ENCODE data around the gene PCED1A. TPM values are rescaled to one million over a fixed set of nuclear protein-coding genes. Genes with fewer than 3 reads are reported as not detected.
A peak's percentile ranks its signal among the peaks of the same experiment; 100 is the strongest.

Gene PCED1A
- total RNA-seq, 2 donors from 2014 or later = 15.0 to 38.5 TPM

DNA sequence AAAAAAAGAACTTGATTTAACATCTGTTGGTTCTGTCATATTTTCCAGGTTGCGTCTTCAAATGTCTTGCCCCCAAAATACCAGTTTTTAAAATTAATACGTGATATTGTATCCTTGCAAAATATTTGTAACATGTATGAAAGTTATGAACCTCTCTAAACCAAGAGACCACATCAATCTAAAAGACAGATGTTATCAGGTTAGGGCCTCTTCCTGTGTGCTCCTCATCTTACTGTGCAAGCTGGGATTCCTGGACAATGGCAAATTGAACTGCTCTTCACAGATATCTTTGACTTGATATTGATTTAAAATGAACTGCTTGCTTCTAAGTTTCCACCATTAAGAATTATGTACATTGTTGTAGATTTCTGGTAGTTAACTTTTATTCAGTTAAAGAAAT lies 14.7 kb downstream of the PCED1A start:
- Mint-ChIP-seq H3K27ac (no peak overlapping the region), H3K27me3 (peaks cover 10% of the 10 kb centered on the region), H3K9me3 (no peaks in the 10 kb centered on the region), H3K36me3 (ENCODE audit: low read depth) (no peaks in the 10 kb centered on the region), H3K4me1 (peaks cover 5% of the 10 kb centered on the region), H3K4me3 (peak overlapping the region; percentile 19)
- peak; percentile 39 for ATAC-seq (replicated peaks)

DNA sequence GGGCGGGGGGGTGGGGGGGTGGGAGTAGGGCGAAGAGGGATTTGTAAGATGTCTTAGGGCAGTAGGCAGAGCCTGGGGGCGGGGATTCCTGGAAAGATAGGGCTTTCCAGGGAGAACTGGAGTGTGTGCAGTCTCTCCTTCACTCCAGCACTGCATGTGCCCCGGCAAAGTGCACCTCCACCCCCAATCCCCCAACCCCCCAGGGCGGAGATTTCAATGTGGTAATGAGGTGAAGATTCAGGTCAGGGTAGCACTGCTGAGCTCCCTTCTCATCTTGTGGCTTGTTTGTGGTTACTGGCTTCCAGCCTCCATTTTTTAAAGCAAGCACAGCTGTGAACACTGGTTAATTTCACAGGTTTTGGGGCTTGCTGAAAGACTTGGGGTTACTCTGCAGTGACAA lies 18.4 kb downstream of the PCED1A start:
- Mint-ChIP-seq H3K4me1 (peaks cover 10% of the 10 kb centered on the region), H3K27me3 (peaks cover 18% of the 10 kb centered on the region), H3K9me3 (no peaks in the 10 kb centered on the region), H3K27ac (no peak overlapping the region), H3K4me3 (peak overlapping the region; percentile 55), H3K36me3 (ENCODE audit: low read depth) (no peaks in the 10 kb centered on the region)
- ATAC-seq (replicated peaks) = peak; percentile 48

DNA sequence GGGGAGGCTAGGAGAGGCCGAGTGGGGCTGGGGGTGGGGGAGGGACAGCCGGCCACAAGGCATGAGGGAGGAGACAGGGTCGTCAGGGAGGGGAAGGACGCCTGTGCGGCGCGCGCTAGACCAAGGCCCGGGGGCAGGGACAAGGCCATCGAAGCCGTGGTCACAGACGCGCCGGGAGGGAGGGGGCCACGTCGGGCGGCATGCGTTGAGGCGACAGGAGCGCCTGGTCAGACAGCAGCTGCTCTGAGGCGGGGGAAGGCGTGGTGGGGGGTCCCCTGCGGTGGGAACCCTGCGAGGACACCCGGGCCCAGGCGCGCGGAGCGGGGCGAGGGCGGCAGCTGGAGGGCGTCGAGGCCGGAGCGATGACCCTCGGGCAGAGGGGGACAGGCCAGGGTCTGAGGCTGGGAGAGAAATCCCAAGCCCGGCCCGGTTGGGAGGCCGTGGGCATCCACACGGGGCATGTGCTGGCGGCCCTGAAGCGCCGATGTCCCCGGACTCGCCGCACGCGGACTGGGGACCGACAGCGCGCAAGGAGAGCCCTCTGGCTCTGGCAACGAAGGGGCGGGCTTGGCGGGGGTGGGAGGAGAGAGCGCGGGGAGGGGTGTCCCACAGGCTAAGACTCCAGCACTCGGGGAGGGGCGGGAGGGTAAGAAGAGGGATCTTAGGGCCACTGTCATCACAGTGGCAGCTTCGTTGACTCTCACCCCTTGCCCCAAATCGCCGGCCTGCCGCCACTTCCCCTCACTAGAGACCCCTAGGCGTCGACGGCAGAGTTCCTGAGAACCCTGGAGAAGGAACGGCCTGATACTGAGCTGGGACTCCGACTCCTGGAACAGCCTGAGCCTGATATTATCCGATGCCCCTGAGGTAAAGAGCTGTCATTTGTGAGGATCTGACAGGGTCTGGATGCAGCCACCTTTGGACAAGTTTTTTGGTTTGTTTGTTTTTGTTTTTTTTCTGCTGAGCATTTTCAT lies 19.3 kb downstream of the PCED1A start:
- H3K36me3 Mint-ChIP-seq (ENCODE audit: low read depth) = no peaks in the 10 kb centered on the region
- no peaks in the 10 kb centered on the region for H3K9me3 Mint-ChIP-seq
- no peak overlapping the region for H3K27ac Mint-ChIP-seq
- no peak for ATAC-seq (replicated peaks)
- peak overlapping the region; percentile 55 for H3K4me3 Mint-ChIP-seq
- H3K4me1 Mint-ChIP-seq = peaks cover 10% of the 10 kb centered on the region
- H3K27me3 Mint-ChIP-seq = peaks cover 18% of the 10 kb centered on the region

DNA sequence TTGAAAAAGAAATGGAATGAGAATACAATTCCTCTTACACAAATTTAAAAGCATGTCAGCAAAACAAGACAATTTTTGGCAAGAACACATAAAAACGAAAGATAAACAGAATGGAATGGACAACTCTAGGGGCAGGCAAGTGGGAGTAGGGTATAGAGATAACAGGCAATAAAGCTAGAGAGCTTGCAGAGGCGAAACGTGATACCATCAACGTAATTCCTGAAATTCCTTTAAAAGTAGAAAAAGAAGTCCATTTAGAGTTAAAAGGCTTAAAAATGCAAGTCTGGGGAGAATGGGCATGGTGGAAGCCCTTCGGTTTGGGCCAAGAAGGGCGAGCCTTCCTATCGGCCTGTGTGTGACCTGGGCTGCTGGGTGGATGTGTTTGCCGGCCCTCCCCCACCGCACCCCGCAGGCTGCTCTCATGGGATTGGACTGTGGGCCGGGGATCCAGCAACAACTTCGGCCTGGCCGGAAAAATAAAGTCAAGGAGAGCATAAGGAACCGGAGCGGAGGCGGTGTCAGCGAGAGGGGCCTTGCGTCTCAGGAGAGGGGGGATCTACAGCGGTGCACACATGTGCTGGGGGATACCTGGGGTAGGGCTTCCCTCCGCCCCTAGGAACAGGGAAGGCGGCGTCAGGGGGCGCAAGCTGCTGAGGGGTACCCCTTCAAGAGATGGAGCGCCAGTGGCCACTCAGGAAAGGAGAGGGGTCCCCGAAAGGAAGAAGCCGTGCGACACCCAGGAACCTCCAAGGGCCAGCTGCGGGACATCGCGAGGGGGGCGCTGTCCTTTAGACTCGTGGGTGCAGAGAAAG lies 20.2 kb downstream of the PCED1A start:
- H3K4me3 Mint-ChIP-seq = no peak overlapping the region
- H3K27ac Mint-ChIP-seq = no peak overlapping the region
- H3K9me3 Mint-ChIP-seq = no peaks in the 10 kb centered on the region
- no peaks in the 10 kb centered on the region for H3K36me3 Mint-ChIP-seq (ENCODE audit: low read depth)
- peaks cover 5% of the 10 kb centered on the region for H3K4me1 Mint-ChIP-seq
- no peak for ATAC-seq (replicated peaks)
- peaks cover 15% of the 10 kb centered on the region for H3K27me3 Mint-ChIP-seq

DNA sequence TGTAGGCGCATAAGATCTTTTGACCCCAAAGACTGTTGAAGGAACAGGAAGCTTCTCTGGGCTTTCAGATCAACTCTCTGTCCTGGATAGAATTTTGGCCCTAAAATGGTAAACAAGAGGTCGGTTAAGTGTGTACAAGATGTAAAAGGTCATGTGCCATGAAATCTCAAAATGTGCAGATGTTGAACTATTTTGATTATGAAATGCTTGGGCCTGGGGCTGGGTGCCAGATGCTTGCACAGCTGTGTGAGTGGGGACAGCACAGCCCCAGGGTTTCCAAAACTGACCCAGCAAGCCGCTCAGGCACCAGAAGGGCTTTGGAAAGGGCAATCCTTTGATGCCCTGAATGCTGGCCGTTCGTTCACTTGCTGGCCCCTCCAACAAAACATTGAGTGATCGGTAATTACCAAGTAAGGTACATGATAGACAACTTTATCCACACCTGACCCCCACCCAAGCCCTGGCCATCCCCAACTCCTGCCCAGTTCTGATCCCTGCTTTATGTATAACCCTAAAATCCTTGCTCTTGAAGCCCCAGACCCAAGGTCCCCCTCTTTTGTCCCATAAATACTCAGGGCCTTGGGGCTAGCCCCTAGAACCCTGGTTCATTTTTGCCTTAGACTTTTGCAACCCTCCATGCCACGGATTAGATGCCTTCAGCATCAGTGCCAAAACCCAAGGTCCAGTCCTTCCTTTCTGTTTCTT lies 22.4 kb downstream of the PCED1A start:
- Mint-ChIP-seq H3K36me3 (ENCODE audit: low read depth) (no peaks in the 10 kb centered on the region), H3K4me3 (no peak overlapping the region), H3K27me3 (peaks cover 23% of the 10 kb centered on the region), H3K4me1 (peaks cover 5% of the 10 kb centered on the region), H3K9me3 (no peaks in the 10 kb centered on the region), H3K27ac (peak overlapping the region; percentile 26)
- ATAC-seq (replicated peaks) = no peak

DNA sequence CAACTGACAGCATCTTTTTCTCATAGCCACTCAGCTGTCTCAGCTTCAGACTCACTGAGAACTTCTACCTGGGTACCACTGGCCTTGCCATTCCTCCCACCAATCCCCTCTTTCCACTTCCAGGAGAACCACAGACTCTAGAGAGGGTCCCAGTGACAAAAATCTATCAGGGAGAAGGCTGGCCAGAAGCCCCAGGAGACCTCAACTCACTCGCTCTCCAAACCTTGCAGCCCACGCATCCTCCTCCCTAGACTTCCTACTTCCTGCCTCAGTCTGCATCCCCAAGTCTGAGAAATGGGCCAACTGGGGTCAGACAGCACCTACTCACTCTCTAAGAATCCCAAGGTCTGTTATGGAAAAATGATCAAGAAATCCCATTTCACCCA lies 23.1 kb downstream of the PCED1A start:
- no peak for ATAC-seq (replicated peaks)
- Mint-ChIP-seq H3K27me3 (peaks cover 27% of the 10 kb centered on the region), H3K4me1 (peaks cover 5% of the 10 kb centered on the region), H3K9me3 (no peaks in the 10 kb centered on the region), H3K36me3 (ENCODE audit: low read depth) (no peaks in the 10 kb centered on the region), H3K4me3 (no peak overlapping the region), H3K27ac (peak overlapping the region; percentile 26)

DNA sequence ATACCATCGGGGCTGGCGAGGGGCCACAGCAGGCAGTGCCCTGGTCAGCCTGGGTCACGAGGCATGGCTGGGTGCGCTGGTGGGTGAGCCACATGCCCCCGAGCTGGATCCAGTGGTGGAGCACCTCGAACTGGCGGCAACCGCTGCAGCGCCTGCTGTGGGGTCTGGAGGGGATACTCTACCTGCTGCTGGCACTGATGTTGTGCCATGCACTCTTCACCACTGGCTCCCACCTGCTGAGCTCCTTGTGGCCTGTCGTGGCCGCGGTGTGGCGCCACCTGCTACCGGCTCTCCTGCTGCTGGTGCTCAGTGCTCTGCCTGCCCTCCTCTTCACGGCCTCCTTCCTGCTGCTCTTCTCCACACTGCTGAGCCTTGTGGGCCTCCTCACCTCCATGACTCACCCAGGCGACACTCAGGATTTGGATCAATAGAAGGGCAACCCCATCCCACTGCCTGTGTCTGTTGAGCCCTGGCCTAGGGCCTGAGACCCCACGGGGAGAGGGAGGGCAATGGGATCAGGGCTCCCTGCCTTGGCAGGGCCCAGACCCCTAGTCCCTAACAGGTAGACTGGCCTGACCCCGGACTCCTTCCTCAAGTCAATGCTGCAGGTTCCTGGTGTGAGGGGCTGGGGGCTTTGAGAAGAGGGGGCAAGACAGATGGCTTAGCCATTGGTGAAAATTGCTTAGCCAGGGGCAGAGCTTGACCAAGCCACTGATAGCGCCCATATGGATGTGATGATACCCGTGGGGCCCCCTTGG lies 23.7 kb downstream of the PCED1A start:
- peaks cover 31% of the 10 kb centered on the region for H3K27me3 Mint-ChIP-seq
- H3K4me3 Mint-ChIP-seq = no peak overlapping the region
- ATAC-seq (replicated peaks) = no peak
- H3K4me1 Mint-ChIP-seq = peaks cover 5% of the 10 kb centered on the region
- H3K36me3 Mint-ChIP-seq (ENCODE audit: low read depth) = no peaks in the 10 kb centered on the region
- no peak overlapping the region for H3K27ac Mint-ChIP-seq
- no peaks in the 10 kb centered on the region for H3K9me3 Mint-ChIP-seq

DNA sequence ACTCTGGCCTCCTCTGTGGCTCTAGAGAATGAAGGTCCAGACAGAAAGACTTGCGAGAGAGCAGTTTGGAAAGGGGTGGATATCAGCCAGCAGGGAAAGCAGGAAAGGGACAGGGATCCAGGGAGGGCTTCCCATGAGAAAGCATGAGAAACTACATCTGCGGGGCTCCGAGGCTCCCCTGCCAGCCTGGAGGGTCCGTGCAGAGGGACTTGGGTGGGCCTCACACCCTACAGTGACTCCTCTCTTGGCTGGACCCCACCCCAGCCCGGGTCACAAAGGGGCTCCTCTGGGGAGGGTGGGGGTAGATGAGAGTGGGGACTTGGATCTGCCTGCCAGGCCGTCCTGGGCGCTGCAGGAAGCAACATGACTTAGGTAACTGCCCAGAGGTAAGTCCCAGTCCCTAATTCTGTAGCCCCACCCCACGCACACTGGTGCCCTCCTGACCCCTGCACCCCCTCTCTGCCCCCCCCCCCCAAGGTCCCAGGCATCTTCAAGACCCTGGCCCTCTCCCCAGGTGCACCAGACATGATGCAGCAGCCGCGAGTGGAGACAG lies 24.3 kb downstream of the PCED1A start, which contains the start of gene TMEM239:
TSS of gene TMEM239 (plus strand) at position 335 of the 553 bp plus-strand sequence. CDS start at position 526, 191 bp downstream.
- ATAC-seq (replicated peaks) = no peak
- Mint-ChIP-seq H3K36me3 (ENCODE audit: low read depth) (no peaks in the 10 kb centered on the region), H3K4me1 (peaks cover 5% of the 10 kb centered on the region), H3K27ac (peak within 1 kb of the TSS; percentile 27), H3K27me3 (peaks cover 33% of the 10 kb centered on the region), H3K4me3 (no peak within 1 kb of the TSS), H3K9me3 (no peaks in the 10 kb centered on the region)

DNA sequence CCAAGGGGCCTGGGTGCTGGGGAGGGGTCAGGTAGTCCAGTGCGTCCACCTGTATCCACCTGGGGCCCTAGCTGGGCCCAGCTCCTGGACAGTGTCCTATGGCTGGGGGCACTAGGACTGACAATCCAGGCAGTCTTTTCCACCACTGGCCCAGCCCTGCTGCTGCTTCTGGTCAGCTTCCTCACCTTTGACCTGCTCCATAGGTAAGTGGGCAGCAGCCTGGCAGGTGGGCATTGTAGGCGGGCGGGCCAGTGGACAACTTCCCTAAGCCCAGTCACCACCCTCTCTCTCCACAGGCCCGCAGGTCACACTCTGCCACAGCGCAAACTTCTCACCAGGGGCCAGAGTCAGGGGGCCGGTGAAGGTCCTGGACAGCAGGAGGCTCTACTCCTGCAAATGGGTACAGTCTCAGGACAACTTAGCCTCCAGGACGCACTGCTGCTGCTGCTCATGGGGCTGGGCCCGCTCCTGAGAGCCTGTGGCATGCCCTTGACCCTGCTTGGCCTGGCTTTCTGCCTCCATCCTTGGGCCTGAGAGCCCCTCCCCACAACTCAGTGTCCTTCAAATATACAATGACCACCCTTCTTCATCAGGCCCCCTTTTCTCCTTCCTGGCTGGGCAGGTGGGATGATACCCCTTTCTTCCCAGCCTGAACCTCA lies 25.1 kb downstream of the PCED1A start:
- H3K36me3 Mint-ChIP-seq (ENCODE audit: low read depth) = no peaks in the 10 kb centered on the region
- peak overlapping the region; percentile 27 for H3K27ac Mint-ChIP-seq
- H3K4me1 Mint-ChIP-seq = peaks cover 5% of the 10 kb centered on the region
- ATAC-seq (replicated peaks) = no peak
- H3K9me3 Mint-ChIP-seq = no peaks in the 10 kb centered on the region
- peaks cover 33% of the 10 kb centered on the region for H3K27me3 Mint-ChIP-seq
- H3K4me3 Mint-ChIP-seq = no peak overlapping the region

DNA sequence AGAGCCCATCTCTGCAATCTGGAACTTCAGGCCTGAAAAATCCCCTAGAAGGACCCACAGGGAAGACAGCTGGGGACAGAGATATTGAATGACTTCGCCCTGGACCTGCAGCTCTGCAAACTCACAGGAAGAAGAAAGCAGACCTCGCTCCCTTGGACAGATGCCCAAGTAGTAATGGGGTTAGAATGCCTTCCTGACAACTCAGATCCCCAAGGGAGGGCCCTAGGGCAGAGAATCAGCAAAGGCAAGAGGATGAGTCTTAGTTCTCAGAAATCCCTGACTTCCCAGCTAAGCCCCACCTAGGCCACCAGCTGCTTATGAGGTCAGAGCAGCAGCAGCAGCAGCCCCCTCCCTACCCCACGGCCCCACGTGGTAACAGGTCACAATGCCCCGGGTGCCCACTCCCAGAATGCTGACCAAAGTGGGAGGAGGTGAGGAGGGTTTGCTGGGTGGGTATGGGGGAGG lies 25.8 kb downstream of the PCED1A start, which contains the start of gene C20orf141:
TSS of gene C20orf141 (plus strand) at position 401 of the 465 bp plus-strand sequence. CDS start 198 bp downstream, outside the sequence.
- no peaks in the 10 kb centered on the region for H3K4me1 Mint-ChIP-seq

DNA sequence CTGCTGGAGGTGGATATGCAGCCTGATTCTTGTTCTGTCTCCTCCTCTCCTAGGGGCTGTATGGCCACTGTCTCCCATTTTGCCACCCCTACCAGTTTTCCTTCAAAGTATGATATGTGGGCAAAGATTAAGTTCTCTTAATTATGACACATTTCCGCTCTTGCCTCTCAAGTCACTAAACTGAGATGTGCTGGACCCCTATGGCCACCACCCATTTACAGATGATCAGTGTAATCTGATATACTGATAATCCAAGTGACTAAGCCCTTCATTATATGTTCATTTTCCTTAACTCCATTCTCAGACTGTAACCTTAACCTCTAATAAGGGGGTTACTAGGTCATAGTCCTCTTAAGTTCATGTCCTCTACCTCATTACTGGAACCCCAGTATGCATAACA lies 26.4 kb downstream of the PCED1A start:
- Mint-ChIP-seq H3K9me3 (no peaks in the 10 kb centered on the region), H3K4me1 (no peaks in the 10 kb centered on the region), H3K27ac (no peak overlapping the region), H3K36me3 (ENCODE audit: low read depth) (no peaks in the 10 kb centered on the region), H3K27me3 (peaks cover 27% of the 10 kb centered on the region), H3K4me3 (no peak overlapping the region)
- no peak for ATAC-seq (replicated peaks)

More for the DNA sequence above, 25.8 kb downstream of the PCED1A start, which contains the start of gene C20orf141:
- no peak for ATAC-seq (replicated peaks)
- Mint-ChIP-seq H3K9me3 (no peaks in the 10 kb centered on the region), H3K4me3 (no peak within 1 kb of the TSS), H3K36me3 (ENCODE audit: low read depth) (no peaks in the 10 kb centered on the region), H3K27me3 (peaks cover 25% of the 10 kb centered on the region), H3K27ac (peak within 1 kb of the TSS; percentile 27)

DNA sequence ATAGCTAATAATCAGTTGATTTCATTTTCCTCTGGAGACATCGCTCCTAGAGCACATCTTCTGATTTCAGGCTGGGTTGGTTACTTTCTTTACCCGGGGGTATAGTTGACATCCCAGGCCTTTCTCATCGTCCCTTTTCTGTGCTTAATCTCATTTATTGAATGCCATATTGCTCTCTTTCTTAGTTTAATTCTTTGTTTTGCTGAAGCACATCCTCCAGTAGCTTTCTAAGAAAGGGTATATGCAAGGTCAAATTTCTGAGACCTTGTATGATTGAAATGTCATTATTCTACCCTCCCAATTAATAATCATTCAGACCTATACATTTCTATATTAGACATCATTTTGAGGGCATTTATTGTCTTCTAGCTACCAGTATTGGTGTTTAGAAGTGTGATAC lies 28.3 kb downstream of the PCED1A start:
- H3K4me3 Mint-ChIP-seq = no peak overlapping the region
- H3K27ac Mint-ChIP-seq = no peak overlapping the region
- peaks cover 31% of the 10 kb centered on the region for H3K27me3 Mint-ChIP-seq
- no peaks in the 10 kb centered on the region for H3K36me3 Mint-ChIP-seq (ENCODE audit: low read depth)
- no peaks in the 10 kb centered on the region for H3K9me3 Mint-ChIP-seq
- no peaks in the 10 kb centered on the region for H3K4me1 Mint-ChIP-seq
- ATAC-seq (replicated peaks) = no peak

DNA sequence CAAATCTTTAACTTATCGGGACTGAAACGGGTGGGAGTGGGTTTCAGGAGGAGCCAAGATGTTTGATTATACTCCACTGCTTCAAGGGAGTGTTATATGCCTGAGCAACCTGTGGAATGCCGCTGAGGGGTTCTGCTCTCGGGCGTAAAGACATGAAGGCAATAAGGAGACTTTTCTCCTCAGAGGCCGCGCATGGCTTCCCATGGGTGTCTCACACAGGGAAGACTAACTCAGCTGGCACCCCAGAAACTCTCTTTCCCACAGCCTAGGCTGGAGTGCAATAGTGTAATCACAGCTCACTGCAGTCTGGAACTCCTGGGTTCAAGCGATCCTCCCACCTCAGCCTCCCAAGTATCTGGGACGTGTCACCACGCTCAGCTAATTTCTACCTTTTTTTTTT lies 30.8 kb downstream of the PCED1A start:
- no peaks in the 10 kb centered on the region for H3K36me3 Mint-ChIP-seq (ENCODE audit: low read depth)
- no peak overlapping the region for H3K27ac Mint-ChIP-seq
- no peaks in the 10 kb centered on the region for H3K9me3 Mint-ChIP-seq
- H3K27me3 Mint-ChIP-seq = peaks cover 41% of the 10 kb centered on the region
- H3K4me3 Mint-ChIP-seq = no peak overlapping the region
- ATAC-seq (replicated peaks) = no peak
- peaks cover 5% of the 10 kb centered on the region for H3K4me1 Mint-ChIP-seq

All from activated T-helper 17 cell treated with anti-CD3 and anti-CD28 coated beads, Interleukin-2, amount 50 U/mL, for 72 hours (primary cell).